GM12878 (cell line): ENCODE data around the gene PTK7. TPM values are rescaled to one million over a fixed set of nuclear protein-coding genes. Genes with fewer than 3 reads are reported as not detected.
A peak's percentile ranks its signal among the peaks of the same experiment; 100 is the strongest.

Experiments used
- ASH2L ChIP-seq: fragments of 300-600, 200-600 bp; sonication (generic); IDR thresholded peaks from 2 replicates; pipeline ENCODE4 v1.6.1; 2017; ENCODE audit warnings: low read depth, mild to moderate bottlenecking, borderline replicate concordance
- ATF2 ChIP-seq: IDR thresholded peaks from 2 replicates; pipeline ENCODE4 v1.6.1; 2012; ENCODE audit warnings: low read length, inconsistent platforms
- CBFB ChIP-seq: IDR thresholded peaks from 2 replicates; pipeline ENCODE4 v1.6.1; 2016; ENCODE audit warnings: antibody characterized with exemption, low read depth
- DPF2 ChIP-seq: fragments of 450-650 bp; IDR thresholded peaks from 2 replicates; pipeline ENCODE4 v1.6.1; 2017; ENCODE audit warnings: mild to moderate bottlenecking
- E4F1 ChIP-seq: fragments of 450-650 bp; IDR thresholded peaks from 2 replicates; pipeline ENCODE4 v1.6.1; 2018; ENCODE audit warnings: borderline replicate concordance, mild to moderate bottlenecking; ENCODE audit not compliant: partially characterized antibody
- EP300 ChIP-seq, 2 experiments: fragments of 150-350 bp in 1 of 2; IDR thresholded peaks; 2 replicates each; pipeline ENCODE4 v1.6.1; 2011 to 2012; ENCODE audit warnings: low read depth in 2 of 2, low read length in 2 of 2, borderline replicate concordance in 1 of 2, improper control_type of control experiment in 1 of 2, inconsistent platforms in 1 of 2; ENCODE audit not compliant: control insufficient read depth in 1 of 2
- ESRRA ChIP-seq: IDR thresholded peaks from 2 replicates; pipeline ENCODE4 v1.6.1; 2012; ENCODE audit warnings: mild to moderate bottlenecking, low read length, improper control_type of control experiment
- FOS ChIP-seq: IDR thresholded peaks from 3 replicates; pipeline ENCODE4 v1.6.1; 2011; ENCODE audit warnings: borderline replicate concordance; ENCODE audit not compliant: insufficient read length; ENCODE audit errors: extremely low read depth
- GATAD2B ChIP-seq: fragments of 450-650 bp; conservative IDR thresholded peaks from 2 replicates; pipeline ENCODE4 v1.6.1; 2017; ENCODE audit warnings: low read depth, mild to moderate bottlenecking, moderate library complexity
- HDGF ChIP-seq: fragments of 450-650 bp; IDR thresholded peaks from 2 replicates; pipeline ENCODE4 v1.6.1; 2016; ENCODE audit warnings: antibody characterized with exemption
- NR2C2 ChIP-seq: IDR thresholded peaks from 2 replicates; pipeline ENCODE4 v1.6.1; 2011; ENCODE audit warnings: borderline replicate concordance, low read depth; ENCODE audit not compliant: control insufficient read depth, insufficient read length
- RB1 ChIP-seq: fragments of 450-650 bp; formaldehyde crosslinking; IDR thresholded peaks from 2 replicates; pipeline ENCODE4 v1.6.1; 2017; ENCODE audit warnings: mild to moderate bottlenecking, borderline replicate concordance
- SIX5 ChIP-seq: IDR thresholded peaks from 2 replicates; pipeline ENCODE4 v1.6.1; 2011; ENCODE audit warnings: mild to moderate bottlenecking, low read depth, low read length, moderate library complexity; ENCODE audit not compliant: severe bottlenecking
- WRNIP1 ChIP-seq: IDR thresholded peaks from 2 replicates; pipeline ENCODE4 v1.6.1; 2011; ENCODE audit warnings: low read depth, low read length, improper control_type of control experiment, borderline replicate concordance
- ZBTB11 ChIP-seq: fragments of 450-650 bp; formaldehyde crosslinking; IDR thresholded peaks from 2 replicates; pipeline ENCODE4 v1.5.0; 2022; ENCODE audit warnings: mild to moderate bottlenecking, missing genetic modification characterization
- ZBTB40 ChIP-seq: fragments of 450-650 bp; IDR thresholded peaks from 2 replicates; pipeline ENCODE4 v1.6.1; 2016; ENCODE audit warnings: mild to moderate bottlenecking, moderate library complexity, borderline replicate concordance
- polyA plus RNA-seq, 11 experiments: library from polyadenylated mRNA; depleted of rRNA in 4 of 11; unstranded in 6 of 11; stranded (reverse) in 5 of 11; fragments of >200 nt; fragmentation: Nextera tagmentation in 4 of 11; fragmentation: Illumina TruSeq in 1 of 11; extraction: Ambion mirVana in 4 of 11; extraction: Trizol in 1 of 11; gene quantifications; 1 replicate in 1 of 11; 2 replicates in 10 of 11; pipeline versions ENCODE4 v1.2.1 to v1.2.3, GENCODE V29; 2011 to 2016; ENCODE audit warnings: inconsistent platforms in 2 of 11, missing spikeins in 2 of 11, low read depth in 1 of 11
- total RNA-seq, 4 experiments: library from RNA; depleted of rRNA in 3 of 4; stranded (reverse); fragments of >200 nt in 3 of 4; fragmentation: Illumina TruSeq in 1 of 4; extraction: Trizol in 1 of 4; gene quantifications; 2 replicates each; pipeline versions ENCODE4 v1.2.1 to v1.2.3, GENCODE V29; 2013 to 2021

The PTK7 gene
- total and polyA plus RNA-seq, 10 of the 15 experiments (the other 5 are each of a cell fraction or from before 2014, with no cell fraction given) = 0.18 to 14.4 (median 3.3) TPM; not detected in 1

- TF ChIP-seq EP300 (IDR thresholded peaks at IDR 0.05; ENCODE audit: borderline replicate concordance in 1 of 2, control insufficient read depth in 1 of 2, low read depth in 2 of 2, low read length in 2 of 2) = 0 out of 4 replicates have a peak, but pooled peaks of 1 of the 2 experiments have one; percentile 15
- no peak for TF ChIP-seq ATF2
- TF ChIP-seq GATAD2B = peak; percentile 88; the same call in 1 of the 2 replicates
- TF ChIP-seq ZBTB11 = 0 out of 2 replicates have a peak, but pooled peaks have one; percentile 38
- TF ChIP-seq RB1 = 0 out of 2 replicates have a peak, but pooled peaks have one; percentile 44
- peak; percentile 18; the same call in 1 of the 2 replicates for TF ChIP-seq CBFB
- peak; percentile 55 for TF ChIP-seq E4F1
- 0 out of 2 replicates have a peak, but pooled peaks have one; percentile 28 for TF ChIP-seq ASH2L
- peak; percentile 62; the same call in 1 of the 2 replicates for TF ChIP-seq DPF2
- TF ChIP-seq SIX5 = peak; percentile 8
- no peak for TF ChIP-seq WRNIP1
- TF ChIP-seq FOS = no peak
- TF ChIP-seq NR2C2 = no peak
- peak; percentile 87 for TF ChIP-seq ZBTB40
- 0 out of 2 replicates have a peak, but pooled peaks have one; percentile 9 for TF ChIP-seq HDGF
- no peak for TF ChIP-seq ESRRA
These were observed 22.4 kb upstream of the PTK7 start, which contains the start of gene CUL7 (continued) for GRCh38 chr6:43053545-43054205.
